HepG2 (cell line): ENCODE data around the gene ANKS4B. TPM values are rescaled to one million over a fixed set of nuclear protein-coding genes. Genes with fewer than 3 reads are reported as not detected.
A peak's percentile ranks its signal among the peaks of the same experiment; 100 is the strongest.

Source experiments
- ARHGAP35 ChIP-seq: sonication (generic); formaldehyde crosslinking; IDR thresholded peaks from 2 replicates; pipeline ENCODE4 v1.9.0; 2022; ENCODE audit warnings: mild to moderate bottlenecking, inconsistent platforms, moderate library complexity, missing genetic modification reagents, borderline replicate concordance
- ATRX ChIP-seq: sonication (generic); formaldehyde crosslinking; IDR thresholded peaks from 2 replicates; pipeline ENCODE4 v1.4.0; 2020; ENCODE audit warnings: missing genetic modification reagents, borderline replicate concordance
- MTA1 ChIP-seq: sonication (generic); formaldehyde crosslinking; IDR thresholded peaks from 2 replicates; pipeline ENCODE4 v1.4.0; 2020; ENCODE audit warnings: missing genetic modification reagents, mild to moderate bottlenecking, borderline replicate concordance
- POLR2A ChIP-seq, 2 experiments: IDR thresholded peaks; 2 replicates each; pipeline ENCODE4 v1.6.1; 2011; ENCODE audit warnings: low read depth in 2 of 2, low read length in 2 of 2, mild to moderate bottlenecking in 1 of 2, moderate library complexity in 1 of 2; ENCODE audit not compliant: insufficient read depth in 1 of 2
- polyA plus RNA-seq, 8 experiments: library from polyadenylated mRNA; depleted of rRNA in 3 of 8; stranded (reverse) in 7 of 8; unstranded in 1 of 8; fragments of >200 nt; fragmentation: Illumina TruSeq in 4 of 8; extraction: Trizol in 4 of 8; gene quantifications; 2 replicates each; pipeline versions ENCODE4 v1.2.1 to v1.2.3, GENCODE V29; 2011 to 2016; ENCODE audit warnings: low read depth in 4 of 8, missing spikeins in 1 of 8, mixed read lengths in 1 of 8; ENCODE audit not compliant: insufficient read depth in 1 of 8
- total RNA-seq, 5 experiments: library from RNA; depleted of rRNA; stranded (reverse); fragments of >200 nt; fragmentation: Illumina TruSeq; extraction: Trizol; gene quantifications; 2 replicates each; pipeline ENCODE4 v1.2.3, GENCODE V29; 2016; ENCODE audit warnings: low read depth in 1 of 5
- TF ChIP-seq, protein P1 (sequence below): sonication (generic); formaldehyde crosslinking; IDR thresholded peaks from 2 replicates; pipeline ENCODE4 v1.4.0; 2020; ENCODE audit warnings: mild to moderate bottlenecking, missing genetic modification reagents
- TF ChIP-seq, protein P2 (sequence below): sonication (generic); formaldehyde crosslinking; IDR thresholded peaks from 2 replicates; pipeline ENCODE4 v1.5.0; 2020; ENCODE audit warnings: missing genetic modification reagents
- TF ChIP-seq, protein P3 (sequence below): sonication (generic); formaldehyde crosslinking; IDR thresholded peaks from 2 replicates; pipeline ENCODE4 v1.9.0; 2021; ENCODE audit warnings: mild to moderate bottlenecking, missing genetic modification reagents
- TF ChIP-seq, protein P4 (sequence below): sonication (generic); formaldehyde crosslinking; IDR thresholded peaks from 2 replicates; pipeline ENCODE4 v1.5.0; 2020; ENCODE audit warnings: missing genetic modification reagents, mild to moderate bottlenecking, borderline replicate concordance

The ANKS4B gene
- total and polyA plus RNA-seq, 2 of the 13 experiments (the other 11 are each of a cell fraction or from before 2014, with no cell fraction given), result 6.5 to 30.0 TPM

DNA sequence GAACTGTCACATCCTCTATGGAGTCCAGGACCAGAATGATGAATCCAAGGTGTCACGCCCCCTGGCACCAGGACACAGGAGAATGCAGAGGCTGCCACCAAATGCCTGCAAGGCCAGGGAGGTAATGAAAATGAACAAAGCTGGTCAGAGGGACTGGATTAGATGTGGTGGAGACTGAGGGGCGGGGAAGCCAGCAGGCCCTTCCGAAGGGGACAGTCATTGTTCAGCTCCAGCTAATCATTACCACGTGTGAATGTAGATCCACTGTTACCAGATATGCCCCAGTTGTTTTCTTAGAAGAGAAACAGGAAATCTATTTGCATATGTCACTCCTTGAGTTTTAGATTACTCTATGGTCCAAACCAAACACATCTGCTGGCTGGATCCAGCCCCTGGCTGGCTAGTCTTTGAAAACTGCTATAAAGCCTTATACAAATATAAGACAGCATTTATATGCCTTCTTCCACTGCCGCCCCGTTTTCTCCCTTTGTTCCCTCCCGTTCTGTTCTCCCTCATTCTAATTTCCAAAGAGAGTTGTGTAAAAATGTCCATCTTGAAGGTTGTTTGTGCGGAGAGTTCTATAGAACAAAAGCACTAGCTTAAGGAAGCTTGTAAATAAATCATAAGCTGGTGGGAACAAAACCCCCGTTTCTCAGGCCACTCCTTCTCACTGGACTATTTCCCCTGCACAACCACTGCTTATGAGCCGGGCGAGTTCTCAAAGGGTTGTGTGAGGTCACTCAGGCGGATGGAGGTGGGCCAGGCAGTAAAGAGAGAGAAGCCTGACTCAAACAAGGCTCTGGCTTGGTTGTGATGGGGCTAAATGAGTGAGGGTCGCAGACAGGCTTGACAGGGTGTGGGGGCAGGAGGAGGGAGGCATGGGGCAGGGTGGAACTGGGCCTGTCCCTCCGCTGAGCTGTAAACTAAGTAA is 30.4 kb downstream of the ANKS4B start (continued):
- TF ChIP-seq, protein P1, sequence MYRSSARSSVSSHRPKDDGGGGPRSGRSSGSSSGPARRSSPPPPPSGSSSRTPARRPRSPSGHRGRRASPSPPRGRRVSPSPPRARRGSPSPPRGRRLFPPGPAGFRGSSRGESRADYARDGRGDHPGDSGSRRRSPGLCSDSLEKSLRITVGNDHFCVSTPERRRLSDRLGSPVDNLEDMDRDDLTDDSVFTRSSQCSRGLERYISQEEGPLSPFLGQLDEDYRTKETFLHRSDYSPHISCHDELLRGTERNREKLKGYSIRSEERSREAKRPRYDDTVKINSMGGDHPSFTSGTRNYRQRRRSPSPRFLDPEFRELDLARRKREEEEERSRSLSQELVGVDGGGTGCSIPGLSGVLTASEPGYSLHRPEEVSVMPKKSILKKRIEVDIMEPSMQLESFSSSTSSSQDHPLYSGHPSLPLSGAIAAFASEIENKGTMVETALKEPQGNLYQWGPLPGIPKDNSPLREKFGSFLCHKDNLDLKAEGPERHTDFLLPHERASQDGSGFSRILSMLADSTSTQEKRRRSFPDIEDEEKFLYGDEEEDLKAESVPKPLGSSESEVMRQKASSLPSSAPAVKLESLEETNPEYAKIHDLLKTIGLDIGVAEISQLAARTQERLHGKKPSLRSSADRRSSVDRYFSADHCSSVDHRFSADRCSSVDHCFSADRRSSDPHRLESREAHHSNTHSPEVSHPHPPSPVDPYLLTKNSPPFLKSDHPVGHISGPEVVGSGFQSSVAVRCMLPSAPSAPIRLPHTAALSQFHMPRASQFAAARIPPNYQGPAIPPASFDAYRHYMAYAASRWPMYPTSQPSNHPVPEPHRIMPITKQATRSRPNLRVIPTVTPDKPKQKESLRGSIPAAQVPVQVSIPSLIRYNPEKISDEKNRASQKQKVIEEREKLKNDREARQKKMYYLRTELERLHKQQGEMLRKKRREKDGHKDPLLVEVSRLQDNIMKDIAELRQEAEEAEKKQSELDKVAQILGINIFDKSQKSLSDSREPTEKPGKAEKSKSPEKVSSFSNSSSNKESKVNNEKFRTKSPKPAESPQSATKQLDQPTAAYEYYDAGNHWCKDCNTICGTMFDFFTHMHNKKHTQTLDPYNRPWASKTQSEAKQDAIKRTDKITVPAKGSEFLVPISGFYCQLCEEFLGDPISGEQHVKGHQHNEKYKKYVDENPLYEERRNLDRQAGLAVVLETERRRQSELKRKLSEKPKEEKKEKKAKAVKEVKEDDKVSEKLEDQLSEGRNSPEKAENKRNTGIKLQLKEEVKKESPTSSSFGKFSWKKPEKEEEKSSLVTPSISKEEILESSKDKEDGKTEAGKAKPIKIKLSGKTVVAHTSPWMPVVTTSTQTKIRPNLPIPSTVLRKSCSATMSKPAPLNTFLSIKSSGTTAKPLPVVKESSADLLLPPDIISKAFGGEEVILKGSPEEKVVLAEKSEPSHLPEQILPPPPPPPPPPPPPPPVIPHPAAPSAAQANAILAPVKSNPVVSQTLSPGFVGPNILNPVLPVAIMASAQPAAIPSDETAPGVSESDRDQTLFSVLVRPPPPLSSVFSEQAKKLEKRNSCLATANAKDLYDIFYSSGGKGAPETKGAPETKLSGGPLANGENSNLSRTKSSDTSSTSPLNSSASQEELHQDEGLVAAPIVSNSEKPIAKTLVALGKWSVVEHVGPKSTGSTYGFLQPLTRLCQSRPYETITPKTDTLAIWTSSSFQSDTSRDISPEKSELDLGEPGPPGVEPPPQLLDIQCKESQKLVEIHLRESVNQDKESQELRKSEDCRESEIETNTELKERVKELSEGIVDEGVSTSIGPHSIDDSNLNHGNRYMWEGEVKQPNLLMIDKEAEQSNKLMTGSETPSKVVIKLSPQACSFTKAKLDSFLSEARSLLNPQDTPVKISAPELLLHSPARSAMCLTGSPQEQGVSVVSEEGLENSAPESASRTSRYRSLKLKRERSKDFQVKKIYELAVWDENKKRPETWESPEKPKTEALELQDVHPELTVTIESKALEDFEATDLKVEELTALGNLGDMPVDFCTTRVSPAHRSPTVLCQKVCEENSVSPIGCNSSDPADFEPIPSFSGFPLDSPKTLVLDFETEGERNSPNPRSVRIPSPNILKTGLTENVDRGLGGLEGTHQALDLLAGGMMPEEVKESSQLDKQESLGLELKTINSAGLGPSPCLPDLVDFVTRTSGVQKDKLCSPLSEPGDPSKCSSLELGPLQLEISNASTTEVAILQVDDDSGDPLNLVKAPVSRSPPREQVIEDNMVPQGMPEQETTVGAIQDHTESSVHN, result no peak
- TF ChIP-seq, protein P2, sequence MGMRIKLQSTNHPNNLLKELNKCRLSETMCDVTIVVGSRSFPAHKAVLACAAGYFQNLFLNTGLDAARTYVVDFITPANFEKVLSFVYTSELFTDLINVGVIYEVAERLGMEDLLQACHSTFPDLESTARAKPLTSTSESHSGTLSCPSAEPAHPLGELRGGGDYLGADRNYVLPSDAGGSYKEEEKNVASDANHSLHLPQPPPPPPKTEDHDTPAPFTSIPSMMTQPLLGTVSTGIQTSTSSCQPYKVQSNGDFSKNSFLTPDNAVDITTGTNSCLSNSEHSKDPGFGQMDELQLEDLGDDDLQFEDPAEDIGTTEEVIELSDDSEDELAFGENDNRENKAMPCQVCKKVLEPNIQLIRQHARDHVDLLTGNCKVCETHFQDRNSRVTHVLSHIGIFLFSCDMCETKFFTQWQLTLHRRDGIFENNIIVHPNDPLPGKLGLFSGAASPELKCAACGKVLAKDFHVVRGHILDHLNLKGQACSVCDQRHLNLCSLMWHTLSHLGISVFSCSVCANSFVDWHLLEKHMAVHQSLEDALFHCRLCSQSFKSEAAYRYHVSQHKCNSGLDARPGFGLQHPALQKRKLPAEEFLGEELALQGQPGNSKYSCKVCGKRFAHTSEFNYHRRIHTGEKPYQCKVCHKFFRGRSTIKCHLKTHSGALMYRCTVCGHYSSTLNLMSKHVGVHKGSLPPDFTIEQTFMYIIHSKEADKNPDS (CRISPR knock-in tag), result no peak
- no peak for TF ChIP-seq ATRX (CRISPR knock-in tag)
- no peak for TF ChIP-seq MTA1 (CRISPR knock-in tag)
- TF ChIP-seq, protein P3, sequence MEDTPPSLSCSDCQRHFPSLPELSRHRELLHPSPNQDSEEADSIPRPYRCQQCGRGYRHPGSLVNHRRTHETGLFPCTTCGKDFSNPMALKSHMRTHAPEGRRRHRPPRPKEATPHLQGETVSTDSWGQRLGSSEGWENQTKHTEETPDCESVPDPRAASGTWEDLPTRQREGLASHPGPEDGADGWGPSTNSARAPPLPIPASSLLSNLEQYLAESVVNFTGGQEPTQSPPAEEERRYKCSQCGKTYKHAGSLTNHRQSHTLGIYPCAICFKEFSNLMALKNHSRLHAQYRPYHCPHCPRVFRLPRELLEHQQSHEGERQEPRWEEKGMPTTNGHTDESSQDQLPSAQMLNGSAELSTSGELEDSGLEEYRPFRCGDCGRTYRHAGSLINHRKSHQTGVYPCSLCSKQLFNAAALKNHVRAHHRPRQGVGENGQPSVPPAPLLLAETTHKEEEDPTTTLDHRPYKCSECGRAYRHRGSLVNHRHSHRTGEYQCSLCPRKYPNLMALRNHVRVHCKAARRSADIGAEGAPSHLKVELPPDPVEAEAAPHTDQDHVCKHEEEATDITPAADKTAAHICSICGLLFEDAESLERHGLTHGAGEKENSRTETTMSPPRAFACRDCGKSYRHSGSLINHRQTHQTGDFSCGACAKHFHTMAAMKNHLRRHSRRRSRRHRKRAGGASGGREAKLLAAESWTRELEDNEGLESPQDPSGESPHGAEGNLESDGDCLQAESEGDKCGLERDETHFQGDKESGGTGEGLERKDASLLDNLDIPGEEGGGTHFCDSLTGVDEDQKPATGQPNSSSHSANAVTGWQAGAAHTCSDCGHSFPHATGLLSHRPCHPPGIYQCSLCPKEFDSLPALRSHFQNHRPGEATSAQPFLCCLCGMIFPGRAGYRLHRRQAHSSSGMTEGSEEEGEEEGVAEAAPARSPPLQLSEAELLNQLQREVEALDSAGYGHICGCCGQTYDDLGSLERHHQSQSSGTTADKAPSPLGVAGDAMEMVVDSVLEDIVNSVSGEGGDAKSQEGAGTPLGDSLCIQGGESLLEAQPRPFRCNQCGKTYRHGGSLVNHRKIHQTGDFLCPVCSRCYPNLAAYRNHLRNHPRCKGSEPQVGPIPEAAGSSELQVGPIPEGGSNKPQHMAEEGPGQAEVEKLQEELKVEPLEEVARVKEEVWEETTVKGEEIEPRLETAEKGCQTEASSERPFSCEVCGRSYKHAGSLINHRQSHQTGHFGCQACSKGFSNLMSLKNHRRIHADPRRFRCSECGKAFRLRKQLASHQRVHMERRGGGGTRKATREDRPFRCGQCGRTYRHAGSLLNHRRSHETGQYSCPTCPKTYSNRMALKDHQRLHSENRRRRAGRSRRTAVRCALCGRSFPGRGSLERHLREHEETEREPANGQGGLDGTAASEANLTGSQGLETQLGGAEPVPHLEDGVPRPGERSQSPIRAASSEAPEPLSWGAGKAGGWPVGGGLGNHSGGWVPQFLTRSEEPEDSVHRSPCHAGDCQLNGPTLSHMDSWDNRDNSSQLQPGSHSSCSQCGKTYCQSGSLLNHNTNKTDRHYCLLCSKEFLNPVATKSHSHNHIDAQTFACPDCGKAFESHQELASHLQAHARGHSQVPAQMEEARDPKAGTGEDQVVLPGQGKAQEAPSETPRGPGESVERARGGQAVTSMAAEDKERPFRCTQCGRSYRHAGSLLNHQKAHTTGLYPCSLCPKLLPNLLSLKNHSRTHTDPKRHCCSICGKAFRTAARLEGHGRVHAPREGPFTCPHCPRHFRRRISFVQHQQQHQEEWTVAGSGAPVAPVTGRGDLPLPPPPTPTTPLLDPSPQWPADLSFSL (CRISPR knock-in tag), result peak; percentile 44; the same call in 1 of the 2 replicates
- peak; percentile 40 to 60; a peak in 3 of 4 replicates for TF ChIP-seq POLR2A (IDR thresholded peaks at IDR 0.05; ENCODE audit: insufficient read depth in 1 of 2, low read depth in 2 of 2, low read length in 2 of 2)
- TF ChIP-seq, protein P4, sequence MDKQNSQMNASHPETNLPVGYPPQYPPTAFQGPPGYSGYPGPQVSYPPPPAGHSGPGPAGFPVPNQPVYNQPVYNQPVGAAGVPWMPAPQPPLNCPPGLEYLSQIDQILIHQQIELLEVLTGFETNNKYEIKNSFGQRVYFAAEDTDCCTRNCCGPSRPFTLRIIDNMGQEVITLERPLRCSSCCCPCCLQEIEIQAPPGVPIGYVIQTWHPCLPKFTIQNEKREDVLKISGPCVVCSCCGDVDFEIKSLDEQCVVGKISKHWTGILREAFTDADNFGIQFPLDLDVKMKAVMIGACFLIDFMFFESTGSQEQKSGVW (CRISPR knock-in tag), result no peak
- no peak for TF ChIP-seq ARHGAP35 (CRISPR knock-in tag)
